Measurements from ENCODE around the gene MOAP1.
"Not testable (repeated sequence)": the region's sequence is repeated elsewhere in the genome, so short reads cannot be mapped to it uniquely, and the experiment has no call there.

MOAP1 gene

GRCh38 chr14:93142854-93143652 is 41.6 kb downstream of the MOAP1 start:
- no peak for DNase-seq (ENCODE audit: low read depth)

- no peak for DNase-seq (ENCODE audit: low read depth)
These were observed 46.8 kb downstream of the MOAP1 start for GRCh38 chr14:93137864-93138263.

- DNase-seq (ENCODE audit: low read depth): not testable (repeated sequence)
These were observed 48.2 kb downstream of the MOAP1 start for GRCh38 chr14:93136508-93136907.

GRCh38 chr14:93136009-93136408 is 48.7 kb downstream of the MOAP1 start:
- DNase-seq (ENCODE audit: low read depth): no peak

GRCh38 chr14:93135399-93135798 is 49.3 kb downstream of the MOAP1 start:
- no peak for DNase-seq (ENCODE audit: low read depth)

GRCh38 chr14:93133464-93133863 is 51.2 kb downstream of the MOAP1 start:
- DNase-seq (ENCODE audit: low read depth): peak; percentile 97

- DNase-seq (ENCODE audit: low read depth): peak; percentile 39
These were observed 52.1 kb downstream of the MOAP1 start for GRCh38 chr14:93132472-93133065.
